D341Med (cell line): ENCODE measurements around the gene NRG3.

ENCODE experiments used
- DNase-seq: peaks from one replicate; pipeline ENCODE4 v3.0.0; 2012; ENCODE audit warnings: low spot score

The NRG3 gene

DNA sequence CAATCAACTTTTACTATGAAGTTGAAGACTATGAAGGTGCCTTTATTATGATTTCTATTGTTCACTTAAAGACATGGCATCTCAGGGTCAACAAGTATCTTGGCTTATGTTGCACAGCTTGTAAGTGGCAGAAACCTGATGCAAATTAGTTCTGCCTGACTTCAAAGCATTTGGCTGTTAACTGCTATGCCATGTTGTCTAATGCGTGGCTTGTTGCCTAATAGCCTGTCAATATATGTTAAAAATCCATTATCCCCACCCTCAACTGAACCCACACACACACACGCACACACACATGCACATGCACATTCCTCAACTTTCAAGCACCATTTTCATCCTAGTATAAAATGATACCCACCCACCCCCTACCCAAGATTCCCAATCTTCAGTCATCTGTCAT lies 217.1 kb downstream of the NRG3 start:
- no peak for DNase-seq

- DNase-seq: no peak
Observed at GRCh38 chr10:82124713-82125112, 249.7 kb downstream of the NRG3 start.

DNA sequence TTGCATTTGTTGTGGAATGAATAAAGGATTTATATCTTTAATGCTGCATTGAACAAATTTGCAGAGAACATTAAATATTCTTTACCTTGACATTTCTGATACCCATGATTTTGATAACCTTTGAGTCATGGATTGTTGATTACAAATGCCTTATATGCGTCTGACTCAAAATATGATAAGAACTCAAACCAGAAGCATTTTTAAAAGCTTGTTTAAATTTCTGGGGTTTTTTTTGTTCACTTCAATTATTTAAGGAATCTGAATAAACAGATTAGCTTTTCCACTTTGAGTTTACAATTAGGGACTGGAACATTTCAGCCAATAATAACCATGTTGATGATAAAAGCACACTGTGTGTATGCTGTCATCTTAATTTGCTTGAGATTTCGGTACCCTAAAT lies 253.5 kb downstream of the NRG3 start:
- no peak for DNase-seq

- DNase-seq: no peak
Observed at GRCh38 chr10:82136103-82136502, 261.1 kb downstream of the NRG3 start.

DNA sequence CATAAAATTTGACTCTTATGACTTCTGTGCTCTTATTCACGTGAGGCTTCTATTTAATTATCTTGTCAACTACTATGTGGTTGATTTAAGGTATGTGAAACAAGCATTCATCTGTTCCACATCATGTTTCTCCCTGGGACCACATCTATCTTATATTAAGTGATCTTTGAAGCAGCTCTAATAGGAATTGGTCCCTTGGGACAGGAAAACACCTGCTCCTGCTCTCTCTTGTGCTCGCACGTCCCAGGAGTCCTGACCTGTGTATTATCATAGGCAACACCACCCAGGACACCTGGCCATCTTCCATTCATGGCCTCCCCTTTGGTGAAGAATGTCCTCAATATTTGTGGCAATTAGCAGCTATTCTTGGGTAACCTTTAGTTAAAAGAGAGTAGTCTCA lies 269.2 kb downstream of the NRG3 start:
- no peak for DNase-seq

- no peak for DNase-seq
Observed at GRCh38 chr10:82148764-82149163, 273.8 kb downstream of the NRG3 start.

- no peak for DNase-seq
Observed at GRCh38 chr10:82149674-82150073, 274.7 kb downstream of the NRG3 start.

DNA sequence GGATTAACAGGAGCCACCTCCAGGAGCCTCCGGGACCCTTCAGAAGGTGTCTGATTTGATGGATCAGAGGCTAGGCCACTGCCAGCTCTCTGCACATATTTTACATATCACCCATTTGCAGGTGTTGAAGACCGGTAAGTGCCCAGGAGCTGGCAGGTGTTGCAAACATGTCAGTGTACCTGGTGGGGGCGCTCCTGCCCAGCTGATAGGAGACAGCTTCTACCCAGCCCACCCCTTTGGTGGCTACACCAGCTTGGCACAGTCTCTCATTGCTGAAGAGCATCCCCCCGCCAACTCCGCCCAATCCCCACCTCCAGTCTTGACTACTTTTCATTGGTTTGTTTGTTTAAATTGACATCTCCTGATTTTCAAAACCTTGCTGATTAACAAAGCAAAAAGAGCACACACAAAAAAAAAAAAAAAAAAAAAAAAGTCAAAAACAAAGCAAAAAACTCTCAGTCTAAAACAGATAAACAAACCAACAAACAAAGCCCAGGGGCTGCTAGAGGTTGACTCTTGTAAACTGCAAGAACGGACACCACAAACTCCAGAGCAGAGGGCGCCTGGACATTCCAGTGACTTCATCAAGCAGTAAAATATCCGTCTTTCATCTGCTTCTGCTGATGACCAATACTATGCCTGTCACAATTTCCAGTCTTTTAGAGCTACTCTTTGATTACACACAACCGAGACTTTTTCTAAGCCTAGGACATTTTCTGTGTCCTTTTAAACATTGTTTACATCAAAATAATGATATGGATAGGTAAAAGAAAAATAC lies 275.3 kb downstream of the NRG3 start:
- DNase-seq: peak; percentile 52

GRCh38 chr10:82160307-82160706 lies 285.3 kb downstream of the NRG3 start:
- no peak for DNase-seq

- no peak for DNase-seq
Observed at GRCh38 chr10:82161264-82161663, 286.3 kb downstream of the NRG3 start.

DNA sequence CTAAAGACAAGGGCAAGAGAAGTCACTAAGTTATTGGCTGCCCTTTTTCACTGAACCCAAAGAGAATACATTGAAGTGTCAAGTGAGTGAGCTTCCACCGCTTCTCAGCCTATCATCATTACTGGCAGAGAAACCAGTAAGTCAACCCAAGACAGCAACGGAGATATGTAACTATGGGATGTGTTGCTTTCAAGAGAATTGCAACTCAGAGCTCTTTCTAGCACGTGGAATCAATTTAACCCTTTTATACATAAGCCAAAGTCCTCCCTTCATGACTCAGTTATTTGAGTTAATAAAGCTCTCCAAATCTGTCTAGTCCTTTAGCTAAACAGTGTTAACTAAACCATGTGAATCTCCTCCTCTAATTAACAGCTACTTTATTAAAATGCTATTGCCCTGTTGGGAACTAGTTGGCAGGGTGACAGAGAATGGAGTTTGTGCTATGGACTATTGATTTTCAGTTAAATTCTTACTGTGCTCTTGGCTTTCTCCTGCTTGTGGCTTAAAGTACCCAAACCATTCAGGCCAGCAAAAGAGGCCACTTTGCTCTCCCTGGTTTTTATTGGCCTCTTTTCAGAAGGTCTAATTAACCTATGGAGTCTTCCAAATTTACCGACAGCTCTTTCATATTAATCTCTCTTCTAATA lies 287.7 kb downstream of the NRG3 start:
- DNase-seq: no peak

DNA sequence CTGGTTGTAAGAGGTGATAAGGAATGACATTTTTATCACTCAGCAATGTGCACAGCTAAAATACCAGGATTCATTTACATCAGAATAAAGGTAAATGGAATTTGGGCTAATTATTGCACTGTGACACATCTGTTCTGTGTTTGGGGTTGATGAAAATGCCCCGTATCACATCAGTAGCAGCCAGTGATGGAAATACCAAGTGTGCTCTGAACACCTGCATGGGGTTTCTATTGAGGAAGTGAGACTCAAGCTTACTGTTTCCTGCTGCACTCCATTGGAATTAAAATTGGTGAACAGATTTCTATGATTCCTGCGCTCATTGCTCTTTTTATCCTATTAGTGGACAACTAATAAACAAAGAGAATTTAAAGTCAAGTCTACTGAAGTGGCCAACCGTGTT lies 296.9 kb downstream of the NRG3 start:
- no peak for DNase-seq

GRCh38 chr10:82176587-82176986 lies 301.6 kb downstream of the NRG3 start:
- DNase-seq: no peak

DNA sequence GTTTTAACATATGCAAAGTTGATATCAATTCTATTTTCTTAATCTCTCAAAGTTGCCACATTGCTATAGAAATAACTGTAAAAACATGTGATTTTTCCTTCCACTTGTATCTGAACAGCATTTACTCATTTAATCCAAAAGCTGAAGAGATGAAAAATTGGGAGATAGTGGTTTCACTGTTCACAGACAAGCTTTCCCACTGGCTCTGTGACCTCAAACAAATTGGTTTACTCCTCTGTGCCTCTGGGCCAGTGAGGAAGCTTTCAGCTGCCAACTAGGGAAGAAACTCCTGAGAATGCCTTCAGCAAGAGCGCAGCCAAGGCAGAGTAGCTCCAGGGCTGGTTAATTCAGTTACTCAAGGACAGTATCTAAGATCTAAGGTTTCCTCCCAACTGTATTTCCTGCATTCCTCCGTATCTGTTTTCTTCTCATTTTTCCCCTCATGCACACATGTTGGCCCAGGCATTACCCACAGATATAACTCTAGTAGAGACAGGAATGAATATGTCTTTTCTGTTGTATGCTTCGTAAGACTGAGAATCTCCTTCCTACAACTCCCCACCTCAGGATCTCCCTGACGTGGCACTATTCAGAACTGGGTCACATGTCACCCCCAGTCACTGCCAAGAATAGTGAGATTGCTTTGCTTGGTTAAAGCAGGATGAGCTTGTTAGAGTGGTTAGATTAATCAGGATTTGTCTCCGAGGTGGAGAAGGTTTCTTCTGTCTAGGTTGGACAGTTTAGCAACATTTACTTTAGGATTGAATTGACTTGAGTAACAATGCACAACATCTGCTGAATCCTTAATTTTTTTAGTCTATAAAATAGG lies 315.7 kb downstream of the NRG3 start:
- DNase-seq: no peak

GRCh38 chr10:82191653-82192052 lies 316.7 kb downstream of the NRG3 start:
- DNase-seq: no peak

DNA sequence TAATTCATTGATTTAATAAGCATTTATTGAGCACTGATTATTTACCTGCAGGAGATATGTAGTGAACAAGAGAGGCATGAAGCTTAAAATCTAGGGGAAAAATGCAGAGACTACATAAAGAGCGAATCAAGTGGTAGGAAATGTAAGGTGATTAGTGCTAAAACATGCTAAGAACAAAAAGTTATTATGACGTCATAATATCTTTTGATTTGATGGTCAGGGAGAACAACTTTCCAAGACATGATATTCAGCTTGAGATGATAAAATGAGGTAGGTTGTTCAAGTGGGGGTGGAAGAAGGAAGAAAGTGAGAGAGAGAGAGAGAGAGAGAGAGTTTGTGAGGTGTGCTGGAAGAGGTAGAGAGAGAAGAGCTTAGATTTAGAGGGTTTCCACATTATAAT lies 317.7 kb downstream of the NRG3 start:
- no peak for DNase-seq

- no peak for DNase-seq
Observed at GRCh38 chr10:82194419-82194818, 319.4 kb downstream of the NRG3 start.

- DNase-seq: no peak
Observed at GRCh38 chr10:82206831-82207230, 331.8 kb downstream of the NRG3 start.

GRCh38 chr10:82208726-82209125 lies 333.7 kb downstream of the NRG3 start:
- DNase-seq: no peak

DNA sequence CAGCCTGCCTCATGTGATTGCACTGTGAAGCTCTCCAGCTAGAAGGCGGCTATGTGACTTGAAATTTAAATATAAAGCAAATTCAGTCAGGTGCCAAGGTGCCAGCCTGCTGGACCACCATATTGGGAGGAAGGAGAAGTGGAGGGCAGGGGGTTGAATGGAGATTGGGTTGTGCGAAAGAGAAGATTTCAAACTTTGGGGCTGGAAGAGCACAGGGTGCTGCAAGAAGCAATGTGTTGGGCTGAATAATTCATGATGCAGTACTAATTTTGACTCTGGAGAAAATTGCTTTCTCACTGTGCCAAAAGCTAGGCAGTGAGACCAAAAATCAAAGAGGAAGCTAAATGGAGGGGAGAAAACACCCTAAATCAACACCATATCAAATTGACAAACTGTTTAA lies 335.3 kb downstream of the NRG3 start:
- no peak for DNase-seq

- no peak for DNase-seq
Observed at GRCh38 chr10:82211346-82211745, 336.4 kb downstream of the NRG3 start.

DNA sequence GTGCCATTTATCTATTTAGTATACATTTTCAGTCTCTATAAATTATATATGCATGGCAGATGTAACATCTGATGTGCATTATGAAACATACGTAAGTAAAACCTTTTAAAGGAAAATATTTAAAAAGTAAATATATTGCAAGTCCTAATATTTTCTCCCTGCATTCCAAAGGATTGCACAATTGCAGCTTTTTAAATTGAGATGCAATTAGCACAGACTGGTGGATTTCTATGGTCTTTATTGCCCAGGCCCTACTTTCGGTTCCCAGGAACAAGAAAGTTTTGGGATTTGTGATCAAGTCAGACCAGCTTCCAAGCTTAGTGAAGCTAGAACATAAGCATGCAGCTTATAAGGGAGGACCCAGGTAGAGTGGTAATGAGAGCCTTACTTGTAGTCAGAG lies 337.8 kb downstream of the NRG3 start:
- DNase-seq: no peak

- no peak for DNase-seq
Observed at GRCh38 chr10:82213784-82214183, 338.8 kb downstream of the NRG3 start.
